GM12878 (cell line): ENCODE measurements around the gene CADPS. TPM values are rescaled to one million over a fixed set of nuclear protein-coding genes. Genes with fewer than 3 reads are reported as not detected.

ENCODE experiments used
- ATAC-seq: fragments of 200-7000 bp; cut with Tn5 transposase; 3 replicates; pipeline ENCODE4 v1.9.1; 2020; ENCODE audit warnings: mild to moderate bottlenecking, moderate library complexity
- BruUV-seq: library from RNA; stranded (reverse); fragments of 400-500 nt; replicated peaks from 2 replicates; lab custom pipeline; 2021; lab: Mats Ljungman, UMichigan
- CTCF ChIA-PET: fragments of 300-600 bp; sonication (Branson Sonifier 250); formaldehyde crosslinking; extraction: SDS; loops from one replicate; lab custom pipeline; 2021; ENCODE audit warnings: inconsistent platforms; lab: Yijun Ruan, JAX
- POLR2A ChIA-PET: fragments of 350-600 bp; formaldehyde crosslinking; extraction: SDS; loops from one replicate; lab custom pipeline; 2021; ENCODE audit warnings: inconsistent platforms; lab: Charles Lee
- RAD21 ChIA-PET: fragments of 300-600 bp; sonication (Branson Sonifier 250); formaldehyde crosslinking; loops from one replicate; lab custom pipeline; 2023; ENCODE audit warnings: antibody characterized with exemption; ENCODE audit not compliant: unreplicated experiment; lab: Charles Lee
- SMC1A ChIA-PET: fragments of 300-600 bp; sonication (Branson Sonifier 250); formaldehyde crosslinking; loops from one replicate; lab custom pipeline; 2023; ENCODE audit not compliant: unreplicated experiment, uncharacterized antibody; lab: Charles Lee
- DNase-seq: peaks from one replicate; pipeline ENCODE4 v3.0.0-alpha.2; 2011; ENCODE audit warnings: low read depth, low spot score
- FAIRE-seq: peaks from 3 replicates; lab custom pipeline; 2011; peaks lifted over from hg19 to GRCh38; lab: Jason Lieb, UNC
- H2AFZ ChIP-seq: 2 replicates; pipeline ENCODE4 v1.6.0; 2011; ENCODE audit warnings: low read depth, low read length, control low read depth; ENCODE audit not compliant: control insufficient read depth
- H3K27ac ChIP-seq: 2 replicates; pipeline ENCODE4 v1.5.1; 2011; ENCODE audit warnings: control low read depth; ENCODE audit not compliant: control insufficient read depth, insufficient read depth
- H3K27me3 ChIP-seq, 2 experiments: replicated peaks in 1 of 2; 2 replicates each; pipeline versions ENCODE4 v1.6.0 to v1.6.1; 2011; ENCODE audit warnings: low read length in 1 of 2; ENCODE audit not compliant: control insufficient read depth in 2 of 2, insufficient read depth in 2 of 2
- H3K36me3 ChIP-seq, 2 experiments: 2 replicates each; pipeline ENCODE4 v1.5.1; 2011; ENCODE audit warnings: low read length in 1 of 2; ENCODE audit not compliant: control insufficient read depth in 2 of 2, insufficient read depth in 2 of 2
- H3K4me1 ChIP-seq: 2 replicates; pipeline ENCODE4 v1.6.1; 2011; ENCODE audit warnings: mild to moderate bottlenecking, low read length, moderate library complexity, mixed read lengths; ENCODE audit not compliant: control insufficient read depth, insufficient read depth
- H3K4me2 ChIP-seq: 2 replicates; pipeline ENCODE4 v1.6.0; 2011; ENCODE audit warnings: control low read depth; ENCODE audit not compliant: control insufficient read depth, insufficient read depth
- H3K4me3 ChIP-seq: fragments of 200-600 bp; sonication (generic); 2 replicates; pipeline ENCODE4 v1.5.1; 2016
- H3K79me2 ChIP-seq: 2 replicates; pipeline ENCODE4 v1.6.0; 2011; ENCODE audit warnings: low read length; ENCODE audit not compliant: control insufficient read depth, insufficient read depth
- H3K9ac ChIP-seq: 2 replicates; pipeline ENCODE4 v1.8.0; 2011; ENCODE audit warnings: low read length, control low read depth, mixed read lengths; ENCODE audit not compliant: control insufficient read depth, insufficient read depth
- H3K9me3 ChIP-seq: replicated peaks from 3 replicates; pipeline ENCODE4 v1.5.1; 2011; ENCODE audit warnings: mild to moderate bottlenecking, low read length; ENCODE audit not compliant: control insufficient read depth, insufficient read depth
- H4K20me1 ChIP-seq: 2 replicates; pipeline ENCODE4 v1.6.0; 2011; ENCODE audit not compliant: control insufficient read depth, insufficient read depth
- NBN ChIP-seq: fragments of 450-650 bp; IDR thresholded peaks from 2 replicates; pipeline ENCODE4 v1.6.1; 2016
- TARDBP ChIP-seq: IDR thresholded peaks from 2 replicates; pipeline ENCODE4 v1.6.1; 2016; ENCODE audit warnings: borderline replicate concordance
- TCF12 ChIP-seq: IDR thresholded peaks from 2 replicates; pipeline ENCODE4 v1.6.1; 2011; ENCODE audit warnings: low read depth, mild to moderate bottlenecking, low read length
- ZNF24 ChIP-seq: fragments of 450-650 bp; IDR thresholded peaks from 2 replicates; pipeline ENCODE4 v1.6.1; 2017; ENCODE audit warnings: antibody characterized with exemption, mild to moderate bottlenecking
- WGBS: methylation state at CpG from one replicate; pipeline ENCODE4 v1.1.6; 2016; ENCODE audit warnings: low lambda C conversion rate; ENCODE audit not compliant: insufficient replicate concordance, insufficient coverage; ENCODE audit errors: missing lambda C conversion rate; 5-methylcytosine and 5-hydroxymethylcytosine counted together
- in situ Hi-C: fragments of 300-500 bp; cut with MboI; formaldehyde crosslinking; loops from 9 replicates; pipeline ENCODE4 v1.14.3; 2018; ENCODE audit warnings: mixed read lengths
- intact Hi-C: fragments of 100-400 bp; cut with micrococcal nuclease; formaldehyde crosslinking; loops from one replicate; pipeline ENCODE4 v1.14.2; 2022; ENCODE audit not compliant: unreplicated experiment
- polyA plus RNA-seq, 11 experiments: library from polyadenylated mRNA; depleted of rRNA in 4 of 11; unstranded in 6 of 11; stranded (reverse) in 5 of 11; fragments of >200 nt; fragmentation: Nextera tagmentation in 4 of 11; fragmentation: Illumina TruSeq in 1 of 11; extraction: Ambion mirVana in 4 of 11; extraction: Trizol in 1 of 11; gene quantifications; 1 replicate in 1 of 11; 2 replicates in 10 of 11; pipeline versions ENCODE4 v1.2.1 to v1.2.3, GENCODE V29; 2011 to 2016; ENCODE audit warnings: inconsistent platforms in 2 of 11, missing spikeins in 2 of 11, low read depth in 1 of 11
- total RNA-seq, 4 experiments: library from RNA; depleted of rRNA in 3 of 4; stranded (reverse); fragments of >200 nt in 3 of 4; fragmentation: Illumina TruSeq in 1 of 4; extraction: Trizol in 1 of 4; gene quantifications; 2 replicates each; pipeline versions ENCODE4 v1.2.1 to v1.2.3, GENCODE V29; 2013 to 2021

CADPS gene
- total and polyA plus RNA-seq, 10 of the 15 experiments (the other 5 are each of a cell fraction or from before 2014, with no cell fraction given): 0.20 TPM; not detected in 9

DNA sequence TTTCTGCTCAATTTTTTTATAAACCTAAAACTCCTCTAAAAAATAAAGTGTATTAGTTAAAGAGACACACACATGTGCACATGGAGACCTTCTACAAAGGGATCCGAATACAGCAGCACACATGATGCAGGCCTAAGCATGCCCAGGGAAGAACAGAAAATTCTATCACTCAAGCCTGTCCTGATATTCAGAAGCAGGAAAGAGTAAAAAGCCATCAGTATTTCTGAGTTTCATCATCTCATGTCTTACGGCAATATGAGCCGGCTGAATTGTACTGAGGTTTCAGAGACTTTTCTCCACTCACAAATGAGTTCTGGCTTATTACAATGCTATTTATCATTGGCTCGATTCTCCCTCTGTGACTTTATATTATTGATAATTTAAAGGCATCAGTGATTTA lies 97.5 kb downstream of the CADPS start:
- Histone ChIP-seq H3K27me3 (no peaks in the 10 kb centered on the region; a peak in 1 of 4 replicates), H3K4me3 (no peak overlapping the region), H4K20me1 (no peaks in the 10 kb centered on the region), H3K36me3 (no peaks in the 10 kb centered on the region), H3K4me1 (no peaks in the 10 kb centered on the region), H3K4me2 (no peak overlapping the region), H2AFZ (no peak overlapping the region), H3K9ac (no peak overlapping the region), H3K79me2 (no peaks in the 10 kb centered on the region), H3K9me3 (no peaks in the 10 kb centered on the region), H3K27ac (no peak overlapping the region)
- FAIRE-seq: no peak
- intact Hi-C loops: no loop called here
- 65% methylated on average over 4 of the region's 4 CpGs for WGBS
- ChIA-PET CTCF (no interaction called here), RAD21 (no interaction called here), POLR2A (no interaction called here), SMC1A (no interaction called here)
- in situ Hi-C loops: no loop called here
- no peak for TF ChIP-seq TARDBP
- no TSS peak for BruUV-seq
- no peak for ATAC-seq
- no peak for DNase-seq

DNA sequence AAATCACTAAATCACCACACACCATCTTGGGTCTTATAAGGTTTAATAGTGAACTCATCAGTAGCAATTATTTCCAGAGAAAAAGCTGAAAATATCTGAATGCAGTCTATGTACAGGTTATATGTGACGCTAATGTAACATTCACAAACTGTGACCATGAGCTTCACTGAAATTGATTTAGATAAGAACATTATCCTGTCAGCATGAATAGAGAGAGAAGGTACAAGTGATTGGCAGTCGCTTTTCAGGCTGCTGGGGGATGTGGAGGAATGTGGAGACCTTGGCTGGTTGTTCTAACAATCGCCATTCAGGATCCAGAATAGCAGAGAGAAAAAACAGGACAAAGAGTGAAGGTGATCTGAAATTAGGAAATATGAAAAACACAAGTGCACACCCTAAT lies 98.1 kb downstream of the CADPS start:
- H3K79me2 ChIP-seq: no peaks in the 10 kb centered on the region
- ATAC-seq: no peak
- no peaks in the 10 kb centered on the region for H3K36me3 ChIP-seq
- no peaks in the 10 kb centered on the region; a peak in 1 of 4 replicates for H3K27me3 ChIP-seq
- 23% methylated on average over 3 of the region's 3 CpGs for WGBS
- in situ Hi-C loops: no loop called here
- DNase-seq: no peak
- no peak for FAIRE-seq
- no peaks in the 10 kb centered on the region for H3K9me3 ChIP-seq
- BruUV-seq: no TSS peak
- H4K20me1 ChIP-seq: no peaks in the 10 kb centered on the region
- no peak overlapping the region for H3K27ac ChIP-seq
- RAD21 ChIA-PET: no interaction called here
- no peak overlapping the region for H3K4me2 ChIP-seq
- SMC1A ChIA-PET: no interaction called here
- POLR2A ChIA-PET: no interaction called here
- H3K4me3 ChIP-seq: no peak overlapping the region
- TF ChIP-seq NBN (no peak), TCF12 (no peak), ZNF24 (no peak)
- no peak overlapping the region for H3K9ac ChIP-seq
- CTCF ChIA-PET: no interaction called here
- intact Hi-C loops: no loop called here
- no peaks in the 10 kb centered on the region for H3K4me1 ChIP-seq
- no peak overlapping the region for H2AFZ ChIP-seq
